Prostate gland (tissue), 2 donors: Measurements from ENCODE around the gene ACSS3.

Experiments used
- POLR2A ChIP-seq: fragments of 450-650 bp; IDR thresholded peaks from one replicate; pipeline ENCODE4 v1.6.1; 2016; ENCODE audit warnings: antibody characterized with exemption, mild to moderate bottlenecking
- TF ChIP-seq, protein P1 (sequence below), 4 experiments: fragments of 200-600 bp in 2 of 4; fragments of 450-650 bp in 2 of 4; sonication (generic) in 2 of 4; IDR thresholded peaks; 1 replicate in 3 of 4; 2 replicates in 1 of 4; pipeline ENCODE4 v1.5.1; 2016 to 2019; ENCODE audit warnings: antibody characterized with exemption in 4 of 4, mild to moderate bottlenecking in 2 of 4, moderate library complexity in 2 of 4

DNA sequence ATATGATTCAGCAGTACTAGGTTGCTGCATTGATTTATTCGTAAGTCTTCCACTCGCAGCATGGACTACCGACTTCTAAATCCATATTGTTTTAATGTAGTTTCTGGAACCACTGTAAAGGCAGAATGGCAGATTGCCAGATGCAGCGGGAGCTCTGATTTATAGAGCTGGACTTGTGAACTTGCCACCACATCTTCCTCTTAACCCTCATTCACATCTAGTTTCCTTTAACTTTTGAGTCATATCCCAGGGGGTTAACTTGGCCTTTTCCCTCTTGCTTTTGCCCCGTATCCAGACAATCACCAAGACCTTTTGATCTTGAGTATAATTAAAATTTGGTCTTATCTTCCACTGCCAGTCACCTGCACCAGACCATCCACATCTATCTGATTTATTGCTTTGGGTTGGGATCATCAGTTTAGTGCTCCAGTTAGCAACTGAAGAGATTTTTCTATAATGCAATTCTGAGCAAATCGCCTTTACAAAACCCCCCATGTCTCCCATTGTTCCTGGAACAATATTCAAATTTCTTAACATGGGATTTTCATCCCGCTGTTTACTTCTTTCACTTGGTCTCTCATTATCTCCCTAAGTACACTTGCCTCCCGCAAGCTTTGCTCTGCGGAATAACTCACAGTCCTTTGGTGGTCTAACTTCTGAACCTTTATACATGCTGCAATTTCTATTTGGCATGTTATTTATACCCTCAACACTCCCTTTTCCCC is 130.5 kb downstream of the ACSS3 start:
- TF ChIP-seq POLR2A: no peak
- TF ChIP-seq, protein P1, sequence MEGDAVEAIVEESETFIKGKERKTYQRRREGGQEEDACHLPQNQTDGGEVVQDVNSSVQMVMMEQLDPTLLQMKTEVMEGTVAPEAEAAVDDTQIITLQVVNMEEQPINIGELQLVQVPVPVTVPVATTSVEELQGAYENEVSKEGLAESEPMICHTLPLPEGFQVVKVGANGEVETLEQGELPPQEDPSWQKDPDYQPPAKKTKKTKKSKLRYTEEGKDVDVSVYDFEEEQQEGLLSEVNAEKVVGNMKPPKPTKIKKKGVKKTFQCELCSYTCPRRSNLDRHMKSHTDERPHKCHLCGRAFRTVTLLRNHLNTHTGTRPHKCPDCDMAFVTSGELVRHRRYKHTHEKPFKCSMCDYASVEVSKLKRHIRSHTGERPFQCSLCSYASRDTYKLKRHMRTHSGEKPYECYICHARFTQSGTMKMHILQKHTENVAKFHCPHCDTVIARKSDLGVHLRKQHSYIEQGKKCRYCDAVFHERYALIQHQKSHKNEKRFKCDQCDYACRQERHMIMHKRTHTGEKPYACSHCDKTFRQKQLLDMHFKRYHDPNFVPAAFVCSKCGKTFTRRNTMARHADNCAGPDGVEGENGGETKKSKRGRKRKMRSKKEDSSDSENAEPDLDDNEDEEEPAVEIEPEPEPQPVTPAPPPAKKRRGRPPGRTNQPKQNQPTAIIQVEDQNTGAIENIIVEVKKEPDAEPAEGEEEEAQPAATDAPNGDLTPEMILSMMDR (IDR thresholded peaks at IDR 0.05): no peak
